Trophoblast cell (in vitro differentiated cells and primary cell): Measurements from ENCODE around the gene C4B.
"Not testable (repeated sequence)": the region's sequence is repeated elsewhere in the genome, so short reads cannot be mapped to it uniquely, and the experiment has no call there.

Experiments
- DNase-seq, 2 donors: peaks; one replicate each; pipeline ENCODE4 v3.0.0-alpha.2; 2016
- H2AFZ ChIP-seq: 2 replicates; pipeline ENCODE4 v1.6.1; 2013; ENCODE audit warnings: low read length, moderate library complexity, mild to moderate bottlenecking; ENCODE audit not compliant: insufficient read depth, poor library complexity
- H2AK5ac ChIP-seq: 2 replicates; pipeline ENCODE4 v1.6.1; 2013; ENCODE audit warnings: mild to moderate bottlenecking, low read length
- H2BK120ac ChIP-seq: 2 replicates; pipeline ENCODE4 v1.6.1; 2013; ENCODE audit warnings: low read length, mild to moderate bottlenecking, moderate library complexity; ENCODE audit not compliant: insufficient read depth, poor library complexity
- H2BK12ac ChIP-seq: 2 replicates; pipeline ENCODE4 v1.6.1; 2013; ENCODE audit warnings: mild to moderate bottlenecking, low read length, moderate library complexity
- H2BK5ac ChIP-seq: 2 replicates; pipeline ENCODE4 v1.6.1; 2013; ENCODE audit warnings: low read length, low read depth, moderate library complexity, mild to moderate bottlenecking; ENCODE audit not compliant: poor library complexity
- H3K14ac ChIP-seq: 2 replicates; pipeline ENCODE4 v1.6.1; 2013; ENCODE audit warnings: mild to moderate bottlenecking, low read length
- H3K18ac ChIP-seq: 2 replicates; pipeline ENCODE4 v1.6.1; 2013; ENCODE audit warnings: mild to moderate bottlenecking, low read length
- H3K23ac ChIP-seq: 2 replicates; pipeline ENCODE4 v1.6.1; 2013; ENCODE audit warnings: low read length
- H3K27ac ChIP-seq: 2 replicates; pipeline ENCODE4 v1.5.1; 2013; ENCODE audit warnings: low read depth, mild to moderate bottlenecking, inconsistent platforms, low read length, moderate library complexity
- H3K27me3 ChIP-seq: 2 replicates; pipeline ENCODE4 v1.6.1; 2013; ENCODE audit warnings: inconsistent platforms, mild to moderate bottlenecking, low read length, moderate library complexity; ENCODE audit not compliant: insufficient read depth
- H3K36me3 ChIP-seq, 2 experiments: 1 replicate in 1 of 2; 2 replicates in 1 of 2; pipeline ENCODE4 v1.6.1; 2013; ENCODE audit warnings: low read length in 2 of 2, mild to moderate bottlenecking in 2 of 2, moderate library complexity in 1 of 2; ENCODE audit not compliant: insufficient read depth in 2 of 2, control insufficient read depth in 1 of 2
- H3K4ac ChIP-seq: 2 replicates; pipeline ENCODE4 v1.6.1; 2013; ENCODE audit warnings: low read depth, mild to moderate bottlenecking, low read length, moderate library complexity
- H3K4me1 ChIP-seq, 2 experiments: 1 replicate in 1 of 2; 2 replicates in 1 of 2; pipeline ENCODE4 v1.6.1; 2013; ENCODE audit warnings: low read length in 2 of 2, mild to moderate bottlenecking in 2 of 2, moderate library complexity in 1 of 2; ENCODE audit not compliant: insufficient read depth in 2 of 2, control insufficient read depth in 1 of 2
- H3K4me2 ChIP-seq: 2 replicates; pipeline ENCODE4 v1.6.1; 2013; ENCODE audit warnings: inconsistent platforms, mild to moderate bottlenecking, low read length, moderate library complexity
- H3K4me3 ChIP-seq: 2 replicates; pipeline ENCODE4 v1.5.1; 2013; ENCODE audit warnings: mild to moderate bottlenecking, low read depth, low read length, inconsistent platforms
- H3K79me1 ChIP-seq: one replicate; pipeline ENCODE4 v1.6.1; 2013; ENCODE audit warnings: low read length
- H3K79me2 ChIP-seq: 2 replicates; pipeline ENCODE4 v1.6.1; 2013; ENCODE audit warnings: low read length, mild to moderate bottlenecking; ENCODE audit not compliant: control insufficient read depth, insufficient read depth, poor library complexity
- H3K9ac ChIP-seq: 2 replicates; pipeline ENCODE4 v1.6.1; 2013; ENCODE audit warnings: mild to moderate bottlenecking, low read length
- H3K9me3 ChIP-seq: 2 replicates; pipeline ENCODE4 v1.6.1; 2013; ENCODE audit warnings: low read depth, mild to moderate bottlenecking, control low read depth, inconsistent platforms, low read length; ENCODE audit not compliant: insufficient read depth
- H4K12ac ChIP-seq: 2 replicates; pipeline ENCODE4 v1.6.1; 2013; ENCODE audit warnings: low read depth, mild to moderate bottlenecking, low read length, moderate library complexity
- H4K8ac ChIP-seq: 2 replicates; pipeline ENCODE4 v1.6.1; 2013; ENCODE audit warnings: low read depth, mild to moderate bottlenecking, low read length, moderate library complexity
- H4K91ac ChIP-seq: one replicate; pipeline ENCODE4 v1.6.1; 2013; ENCODE audit warnings: low read depth, mild to moderate bottlenecking, low read length, moderate library complexity
- WGBS: extraction: QIAGEN DNeasy Blood & Tissue Kit; methylation state at CpG from one replicate; pipeline ENCODE4 v1.1.7; 2013; ENCODE audit warnings: missing lambda C conversion rate; ENCODE audit not compliant: insufficient read length, insufficient coverage; ENCODE audit errors: extremely low coverage; 5-methylcytosine and 5-hydroxymethylcytosine counted together

Gene C4B

GRCh38 chr6:32041050-32041321 lies 26.4 kb downstream of the C4B start:
- not testable (repeated sequence) for H2AK5ac ChIP-seq, H3K36me3 ChIP-seq, H4K91ac ChIP-seq, H3K4me3 ChIP-seq, H3K9me3 ChIP-seq, H3K4me2 ChIP-seq, H4K12ac ChIP-seq, H3K23ac ChIP-seq, H3K79me2 ChIP-seq, H3K27me3 ChIP-seq, H4K8ac ChIP-seq, H3K27ac ChIP-seq, H3K14ac ChIP-seq, DNase-seq, H2AFZ ChIP-seq, H2BK12ac ChIP-seq, H2BK5ac ChIP-seq, H3K18ac ChIP-seq, H3K4me1 ChIP-seq, H3K4ac ChIP-seq, H3K79me1 ChIP-seq, H2BK120ac ChIP-seq, H3K9ac ChIP-seq
- no CpG with 5 or more reads among the region's 13 CpGs for WGBS

GRCh38 chr6:32041385-32041784 lies 26.8 kb downstream of the C4B start:
- not testable (repeated sequence) for H3K4ac ChIP-seq, H3K9ac ChIP-seq, H3K18ac ChIP-seq, H4K8ac ChIP-seq, H4K12ac ChIP-seq, H2AFZ ChIP-seq, H3K27ac ChIP-seq, H3K79me2 ChIP-seq, H4K91ac ChIP-seq, H2AK5ac ChIP-seq, H2BK120ac ChIP-seq, H3K4me2 ChIP-seq, H3K27me3 ChIP-seq, H3K4me3 ChIP-seq, H3K23ac ChIP-seq, H3K4me1 ChIP-seq, H3K36me3 ChIP-seq, H3K79me1 ChIP-seq, H2BK12ac ChIP-seq, DNase-seq, H2BK5ac ChIP-seq, H3K9me3 ChIP-seq, H3K14ac ChIP-seq
- WGBS = no CpG with 5 or more reads among the region's 10 CpGs

GRCh38 chr6:32042276-32042675 lies 27.7 kb downstream of the C4B start:
- not testable (repeated sequence) for H3K9ac ChIP-seq, H4K8ac ChIP-seq, H2AK5ac ChIP-seq, H3K4me2 ChIP-seq, H2BK120ac ChIP-seq, H3K9me3 ChIP-seq, H4K12ac ChIP-seq, H3K79me1 ChIP-seq, H2BK12ac ChIP-seq, H2AFZ ChIP-seq, DNase-seq, H3K4me3 ChIP-seq, H2BK5ac ChIP-seq, H3K27me3 ChIP-seq, H3K18ac ChIP-seq, H3K27ac ChIP-seq, H3K23ac ChIP-seq, H3K79me2 ChIP-seq, H3K4ac ChIP-seq, H4K91ac ChIP-seq, H3K36me3 ChIP-seq, H3K14ac ChIP-seq
- WGBS = no CpG with 5 or more reads among the region's 15 CpGs
- peaks cover 12% of the 10 kb centered on the region in 2 experiments for H3K4me1 ChIP-seq

GRCh38 chr6:32043589-32044380 lies 29.2 kb downstream of the C4B start:
- H2BK5ac ChIP-seq, H3K23ac ChIP-seq, H3K79me2 ChIP-seq, H4K12ac ChIP-seq, H2BK12ac ChIP-seq, H2AFZ ChIP-seq, H3K9me3 ChIP-seq, H3K9ac ChIP-seq, H2BK120ac ChIP-seq, H3K27ac ChIP-seq, H3K79me1 ChIP-seq, H2AK5ac ChIP-seq, H3K4ac ChIP-seq, H3K36me3 ChIP-seq, H3K27me3 ChIP-seq, H3K14ac ChIP-seq, H3K4me2 ChIP-seq, DNase-seq, H4K8ac ChIP-seq, H3K18ac ChIP-seq, H4K91ac ChIP-seq, H3K4me3 ChIP-seq: not testable (repeated sequence)
- no CpG with 5 or more reads among the region's 31 CpGs for WGBS
- H3K4me1 ChIP-seq = peaks cover 19 to 20% of the 10 kb centered on the region in 2 experiments
